Measurements from ENCODE around the gene TAF6L. TPM values are rescaled to one million over a fixed set of nuclear protein-coding genes. Genes with fewer than 3 reads are reported as not detected.
"Not testable (repeated sequence)": the region's sequence is repeated elsewhere in the genome, so short reads cannot be mapped to it uniquely, and the experiment has no call there.

Gene TAF6L
- total RNA-seq: 17.7 TPM

GRCh38 chr11:62771144-62772021 is at the start of gene TAF6L:
Gene TAF6L (plus strand): TSS chr11:62771396. CDS start chr11:62775784, 4,388 bp downstream.
- DNase-seq: peak; percentile 99

GRCh38 chr11:62721994-62722393 is 49.2 kb upstream of the TAF6L start:
- DNase-seq: no peak

GRCh38 chr11:62724171-62724570 is 47.0 kb upstream of the TAF6L start:
- DNase-seq: no peak

- DNase-seq: no peak
Measured at GRCh38 chr11:62725646-62726045, 45.5 kb upstream of the TAF6L start.

- DNase-seq: no peak
Measured at GRCh38 chr11:62726156-62726914, 44.9 kb upstream of the TAF6L start.

- DNase-seq: no peak
Measured at GRCh38 chr11:62726915-62727164, 44.4 kb upstream of the TAF6L start.

GRCh38 chr11:62727165-62727871 is 43.9 kb upstream of the TAF6L start, which contains the start of gene HNRNPUL2:
Gene HNRNPUL2 (minus strand): TSS chr11:62727457. CDS start chr11:62727156, 301 bp downstream.
- DNase-seq: peak; percentile 100

GRCh38 chr11:62727872-62728170 is 43.4 kb upstream of the TAF6L start:
- peak; percentile 99 for DNase-seq

GRCh38 chr11:62728171-62728988 is 42.8 kb upstream of the TAF6L start, which contains the start of gene TTC9C:
Gene TTC9C (plus strand): TSS chr11:62728486. CDS start chr11:62728849, 363 bp downstream.
- DNase-seq: peak; percentile 95

GRCh38 chr11:62730076-62730475 is 41.1 kb upstream of the TAF6L start:
- DNase-seq: not testable (repeated sequence)

GRCh38 chr11:62732830-62733229 is 38.4 kb upstream of the TAF6L start:
- DNase-seq: no peak

- DNase-seq: no peak
Measured at GRCh38 chr11:62737196-62737595, 34.0 kb upstream of the TAF6L start.

GRCh38 chr11:62747475-62748160 is 23.6 kb upstream of the TAF6L start:
- no peak for DNase-seq

- not testable (repeated sequence) for DNase-seq
Measured at GRCh38 chr11:62749931-62750330, 21.3 kb upstream of the TAF6L start.

- DNase-seq: no peak
Measured at GRCh38 chr11:62752177-62752785, 18.9 kb upstream of the TAF6L start.

GRCh38 chr11:62752994-62753735 is 18.0 kb upstream of the TAF6L start:
- no peak for DNase-seq

- DNase-seq: peak; percentile 99
Measured at GRCh38 chr11:62753736-62754603, 17.2 kb upstream of the TAF6L start, which contains the start of gene ZBTB3. Gene ZBTB3 (minus strand): TSS chr11:62754160. CDS start chr11:62753664, 496 bp downstream.

GRCh38 chr11:62755086-62755615 is 16.0 kb upstream of the TAF6L start:
- DNase-seq: no peak
